Transverse colon (tissue), 4 donors: ENCODE measurements around the gene ARPC5L.

Source experiments
- EP300 ChIP-seq: sonication (generic); formaldehyde crosslinking; IDR thresholded peaks from one replicate; pipeline ENCODE4 v1.6.1; 2017; ENCODE audit warnings: antibody characterized with exemption, low read depth
- POLR2A ChIP-seq: fragments of 450-650 bp; IDR thresholded peaks from one replicate; pipeline ENCODE4 v1.6.1; 2016; ENCODE audit warnings: antibody characterized with exemption, mild to moderate bottlenecking, moderate library complexity
- POLR2AphosphoS5 ChIP-seq, 3 donors: sonication (generic); formaldehyde crosslinking; IDR thresholded peaks; one replicate each; pipeline ENCODE4 v1.6.1; 2016; ENCODE audit warnings: antibody characterized with exemption in 3 of 3
- TF ChIP-seq, protein P1 (sequence below), 5 experiments: fragments of 200-600 bp in 3 of 5; fragments of 450-650 bp in 2 of 5; sonication (generic) in 3 of 5; IDR thresholded peaks; 1 replicate in 2 of 5; 2 replicates in 3 of 5; pipeline ENCODE4 v1.5.1; 2016 to 2017; ENCODE audit warnings: antibody characterized with exemption in 5 of 5, inconsistent platforms in 3 of 5, mild to moderate bottlenecking in 2 of 5, moderate library complexity in 1 of 5

DNA sequence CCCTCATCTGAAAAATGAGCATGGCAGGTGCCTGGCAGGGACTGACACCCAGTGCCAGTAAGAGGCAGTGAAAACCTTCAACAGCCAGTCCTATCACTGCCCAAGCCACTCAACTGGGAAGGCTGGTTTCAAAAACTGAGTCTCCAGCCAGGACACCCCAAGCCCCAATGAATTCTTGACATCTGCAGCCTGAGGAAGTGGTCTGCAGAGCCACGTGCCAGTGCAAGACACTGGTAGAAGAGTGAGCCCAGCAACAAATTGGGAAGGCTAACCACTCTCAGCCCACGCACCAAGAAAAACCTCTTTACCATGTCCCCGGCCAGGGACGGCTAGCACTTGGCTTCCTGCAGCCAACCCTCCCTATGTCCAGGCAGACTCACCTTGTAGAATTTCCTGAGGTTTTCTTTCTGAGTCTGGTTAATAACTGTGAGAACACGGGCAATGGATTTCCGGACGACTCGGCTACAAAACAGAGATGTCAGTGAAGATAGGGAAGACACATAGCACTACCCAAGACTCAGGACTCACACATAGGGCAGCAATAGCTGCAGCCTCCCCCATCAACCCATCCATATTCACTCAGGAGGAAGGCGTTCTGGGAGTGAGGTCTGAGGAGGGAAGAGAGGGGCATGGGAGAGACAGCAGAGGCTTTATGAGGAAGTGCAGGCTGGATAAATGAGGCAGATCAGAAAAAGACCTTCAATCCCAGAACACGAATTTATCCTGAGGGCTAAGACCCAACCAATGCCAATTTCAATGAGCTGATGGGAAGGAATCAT lies 1.9 kb upstream of the ARPC5L start:
- no peak for TF ChIP-seq POLR2A
- TF ChIP-seq, protein P1, sequence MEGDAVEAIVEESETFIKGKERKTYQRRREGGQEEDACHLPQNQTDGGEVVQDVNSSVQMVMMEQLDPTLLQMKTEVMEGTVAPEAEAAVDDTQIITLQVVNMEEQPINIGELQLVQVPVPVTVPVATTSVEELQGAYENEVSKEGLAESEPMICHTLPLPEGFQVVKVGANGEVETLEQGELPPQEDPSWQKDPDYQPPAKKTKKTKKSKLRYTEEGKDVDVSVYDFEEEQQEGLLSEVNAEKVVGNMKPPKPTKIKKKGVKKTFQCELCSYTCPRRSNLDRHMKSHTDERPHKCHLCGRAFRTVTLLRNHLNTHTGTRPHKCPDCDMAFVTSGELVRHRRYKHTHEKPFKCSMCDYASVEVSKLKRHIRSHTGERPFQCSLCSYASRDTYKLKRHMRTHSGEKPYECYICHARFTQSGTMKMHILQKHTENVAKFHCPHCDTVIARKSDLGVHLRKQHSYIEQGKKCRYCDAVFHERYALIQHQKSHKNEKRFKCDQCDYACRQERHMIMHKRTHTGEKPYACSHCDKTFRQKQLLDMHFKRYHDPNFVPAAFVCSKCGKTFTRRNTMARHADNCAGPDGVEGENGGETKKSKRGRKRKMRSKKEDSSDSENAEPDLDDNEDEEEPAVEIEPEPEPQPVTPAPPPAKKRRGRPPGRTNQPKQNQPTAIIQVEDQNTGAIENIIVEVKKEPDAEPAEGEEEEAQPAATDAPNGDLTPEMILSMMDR (IDR thresholded peaks at IDR 0.05): no peak
- TF ChIP-seq POLR2AphosphoS5 (IDR thresholded peaks at IDR 0.05): no peak
- TF ChIP-seq EP300: no peak
